ENCODE results near the gene POGK.

Gene POGK

GRCh38 chr1:166905136-166905535, 65.9 kb downstream of the POGK start:
- no peak for DNase-seq

GRCh38 chr1:166905900-166906299, 66.6 kb downstream of the POGK start:
- no peak for DNase-seq
